Neutrophil (primary cell): ENCODE data around the gene DTL.

Experiments used
- H3K27ac ChIP-seq: fragments of 200-600 bp; sonication (generic); 2 replicates; pipeline ENCODE4 v1.5.1; 2016; ENCODE audit warnings: mild to moderate bottlenecking, moderate library complexity
- H3K27me3 ChIP-seq: fragments of 200-600 bp; sonication (generic); 2 replicates; pipeline ENCODE4 v1.6.0; 2016; ENCODE audit warnings: mild to moderate bottlenecking
- H3K36me3 ChIP-seq: fragments of 200-600 bp; sonication (generic); 2 replicates; pipeline ENCODE4 v1.5.1; 2017
- H3K4me1 ChIP-seq, 2 experiments: fragments of 200-600 bp in 1 of 2; sonication (generic) in 1 of 2; 1 replicate in 1 of 2; 2 replicates in 1 of 2; pipeline versions ENCODE4 v1.5.1 to v1.6.1; 2013 to 2016; ENCODE audit warnings: low read depth in 1 of 2, low read length in 1 of 2, mild to moderate bottlenecking in 1 of 2, moderate library complexity in 1 of 2; ENCODE audit not compliant: control insufficient read depth in 1 of 2, insufficient read depth in 1 of 2
- H3K4me3 ChIP-seq, 2 experiments: fragments of 200-600 bp in 1 of 2; sonication (generic) in 1 of 2; 1 replicate in 1 of 2; 2 replicates in 1 of 2; pipeline ENCODE4 v1.5.1; 2013 to 2016; ENCODE audit warnings: low read depth in 1 of 2, low read length in 1 of 2, mild to moderate bottlenecking in 1 of 2, moderate library complexity in 1 of 2
- H3K9me3 ChIP-seq: fragments of 200-600 bp; sonication (generic); 2 replicates; pipeline ENCODE4 v1.5.1; 2016
- TF ChIP-seq, protein P1 (sequence below): fragments of 200-600 bp; sonication (generic); IDR thresholded peaks from 2 replicates; pipeline ENCODE4 v1.5.1; 2016; ENCODE audit warnings: antibody characterized with exemption

Gene DTL

DNA sequence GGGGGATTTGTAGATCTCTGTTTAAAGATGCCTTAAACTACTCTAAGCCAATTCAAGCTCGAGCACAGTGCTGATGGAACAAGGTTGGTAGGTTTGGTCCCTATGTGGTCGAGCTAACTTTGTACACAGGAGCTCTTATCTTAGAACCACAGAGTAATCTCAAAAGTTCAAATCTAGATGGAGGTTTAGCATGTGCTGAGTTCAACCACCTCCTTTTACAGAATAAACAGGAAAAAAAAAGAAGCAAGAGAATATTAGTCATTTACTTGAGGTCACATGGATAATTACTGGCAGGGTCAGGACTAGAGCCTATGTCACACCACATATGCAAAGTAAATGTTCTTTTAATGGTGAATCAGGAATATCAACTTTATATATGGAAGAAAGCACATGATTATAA lies 86.2 kb downstream of the DTL start:
- no peak overlapping the region for H3K4me3 ChIP-seq
- H3K36me3 ChIP-seq, result no peaks in the 10 kb centered on the region
- TF ChIP-seq, protein P1, sequence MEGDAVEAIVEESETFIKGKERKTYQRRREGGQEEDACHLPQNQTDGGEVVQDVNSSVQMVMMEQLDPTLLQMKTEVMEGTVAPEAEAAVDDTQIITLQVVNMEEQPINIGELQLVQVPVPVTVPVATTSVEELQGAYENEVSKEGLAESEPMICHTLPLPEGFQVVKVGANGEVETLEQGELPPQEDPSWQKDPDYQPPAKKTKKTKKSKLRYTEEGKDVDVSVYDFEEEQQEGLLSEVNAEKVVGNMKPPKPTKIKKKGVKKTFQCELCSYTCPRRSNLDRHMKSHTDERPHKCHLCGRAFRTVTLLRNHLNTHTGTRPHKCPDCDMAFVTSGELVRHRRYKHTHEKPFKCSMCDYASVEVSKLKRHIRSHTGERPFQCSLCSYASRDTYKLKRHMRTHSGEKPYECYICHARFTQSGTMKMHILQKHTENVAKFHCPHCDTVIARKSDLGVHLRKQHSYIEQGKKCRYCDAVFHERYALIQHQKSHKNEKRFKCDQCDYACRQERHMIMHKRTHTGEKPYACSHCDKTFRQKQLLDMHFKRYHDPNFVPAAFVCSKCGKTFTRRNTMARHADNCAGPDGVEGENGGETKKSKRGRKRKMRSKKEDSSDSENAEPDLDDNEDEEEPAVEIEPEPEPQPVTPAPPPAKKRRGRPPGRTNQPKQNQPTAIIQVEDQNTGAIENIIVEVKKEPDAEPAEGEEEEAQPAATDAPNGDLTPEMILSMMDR, result no peak
- no peaks in the 10 kb centered on the region for H3K9me3 ChIP-seq
- H3K4me1 ChIP-seq, result peaks cover 19 to 21% of the 10 kb centered on the region in 2 experiments
- no peak overlapping the region for H3K27ac ChIP-seq
- H3K27me3 ChIP-seq, result no peaks in the 10 kb centered on the region

GRCh38 chr1:212124690-212125582 lies 89.4 kb downstream of the DTL start:
- H3K27ac ChIP-seq, result peak overlapping the region; percentile 68
- no peaks in the 10 kb centered on the region for H3K9me3 ChIP-seq
- peak overlapping the region in 1 of 2 experiments; percentile 0 for H3K4me3 ChIP-seq
- TF ChIP-seq, protein P1, result no peak
- H3K4me1 ChIP-seq, result peaks cover 34 to 38% of the 10 kb centered on the region in 2 experiments
- no peaks in the 10 kb centered on the region for H3K27me3 ChIP-seq
- no peaks in the 10 kb centered on the region for H3K36me3 ChIP-seq

GRCh38 chr1:212125654-212126053 lies 90.1 kb downstream of the DTL start:
- TF ChIP-seq, protein P1, result no peak
- H3K4me3 ChIP-seq, result peak overlapping the region in 1 of 2 experiments; percentile 0
- H3K27ac ChIP-seq, result peak overlapping the region; percentile 68
- no peaks in the 10 kb centered on the region for H3K36me3 ChIP-seq
- H3K27me3 ChIP-seq, result no peaks in the 10 kb centered on the region
- peaks cover 34 to 38% of the 10 kb centered on the region in 2 experiments for H3K4me1 ChIP-seq
- no peaks in the 10 kb centered on the region for H3K9me3 ChIP-seq

GRCh38 chr1:212127221-212127620 lies 91.7 kb downstream of the DTL start:
- Histone ChIP-seq H3K36me3 (no peaks in the 10 kb centered on the region), H3K27me3 (no peaks in the 10 kb centered on the region), H3K4me1 (peaks cover 34 to 38% of the 10 kb centered on the region in 2 experiments), H3K9me3 (no peaks in the 10 kb centered on the region), H3K4me3 (no peak overlapping the region), H3K27ac (peak overlapping the region; percentile 8)
- TF ChIP-seq, protein P1, result no peak

GRCh38 chr1:212129781-212130180 lies 94.2 kb downstream of the DTL start:
- Histone ChIP-seq H3K27me3 (no peaks in the 10 kb centered on the region), H3K4me1 (peaks cover 30 to 34% of the 10 kb centered on the region in 2 experiments), H3K9me3 (no peaks in the 10 kb centered on the region), H3K27ac (no peak overlapping the region), H3K4me3 (no peak overlapping the region), H3K36me3 (no peaks in the 10 kb centered on the region)
- TF ChIP-seq, protein P1, result no peak
